NT2/D1 (cell line): Measurements from ENCODE around the gene TRIM10.

Experiments
- SUZ12 ChIP-seq: IDR thresholded peaks from 2 replicates; pipeline ENCODE4 v1.6.1; 2011; ENCODE audit not compliant: insufficient read length, insufficient read depth; ENCODE audit errors: extremely low read depth
- YY1 ChIP-seq: IDR thresholded peaks from 2 replicates; pipeline ENCODE4 v1.6.1; 2011; ENCODE audit not compliant: insufficient read length, insufficient read depth
- ZNF274 ChIP-seq: IDR thresholded peaks from 2 replicates; pipeline ENCODE4 v1.6.1; 2011; ENCODE audit warnings: mild to moderate bottlenecking, low read depth, low read length

GRCh38 chr6:30102970-30103871 lies 57.8 kb downstream of the TRIM10 start:
- TF ChIP-seq YY1 = no peak
- no peak for TF ChIP-seq ZNF274
- TF ChIP-seq SUZ12 = no peak
